Measurements from ENCODE around the gene THSD7B. TPM values are rescaled to one million over a fixed set of nuclear protein-coding genes. Genes with fewer than 3 reads are reported as not detected.

THSD7B gene
- total RNA-seq, 4 donors from 2014 or later: 0.27 TPM; not detected in 3

- no peak for DNase-seq
- Histone ChIP-seq H3K36me3 (no peaks in the 10 kb centered on the region), H3K27me3 (no peaks in the 10 kb centered on the region), H3K4me3 (no peak overlapping the region), H3K9me3 (no peaks in the 10 kb centered on the region), H3K4me1 (no peaks in the 10 kb centered on the region), H3K27ac (no peak overlapping the region)
- no peak for TF ChIP-seq POLR2AphosphoS5 (IDR thresholded peaks at IDR 0.05)
- TF ChIP-seq POLR2A (IDR thresholded peaks at IDR 0.05): no peak
- no peak for TF ChIP-seq EP300 (IDR thresholded peaks at IDR 0.05; ENCODE audit: low read depth)
- TF ChIP-seq CTCF (IDR thresholded peaks at IDR 0.05): no peak
- intact Hi-C loops (cut with DNase I; ENCODE audit: low total_unique reads) (no loop called here), in situ Hi-C loops (cut with MboI; ENCODE audit: low pct_ligation_motif_present in 1 of 4, low pct_unique_long_range_greater_than_20kb in 1 of 4, low sequenced_read_pairs in 3 of 4) (no loop called here)
- 35 to 36% methylated on average over 3 of the region's 3 CpGs for WGBS, 2 donors (ENCODE audit: low coverage in 1 of 2)
Observed at GRCh38 chr2:137348301-137348700, 583.0 kb downstream of the THSD7B start.

GRCh38 chr2:137357634-137358033 is 592.3 kb downstream of the THSD7B start:
- no peak for DNase-seq
- intact Hi-C loops (cut with DNase I; ENCODE audit: low total_unique reads) (no loop called here), in situ Hi-C loops (cut with MboI; ENCODE audit: low pct_ligation_motif_present in 1 of 4, low pct_unique_long_range_greater_than_20kb in 1 of 4, low sequenced_read_pairs in 3 of 4) (no loop called here)
- Histone ChIP-seq H3K4me1 (no peaks in the 10 kb centered on the region), H3K36me3 (no peaks in the 10 kb centered on the region), H3K4me3 (no peak overlapping the region), H3K9me3 (no peaks in the 10 kb centered on the region), H3K27ac (no peak overlapping the region), H3K27me3 (no peaks in the 10 kb centered on the region)
- TF ChIP-seq EP300 (IDR thresholded peaks at IDR 0.05; ENCODE audit: low read depth) (no peak), POLR2AphosphoS5 (IDR thresholded peaks at IDR 0.05) (no peak)

GRCh38 chr2:137367361-137367760 is 602.0 kb downstream of the THSD7B start:
- in situ Hi-C loops (cut with MboI; ENCODE audit: low pct_ligation_motif_present in 1 of 4, low pct_unique_long_range_greater_than_20kb in 1 of 4, low sequenced_read_pairs in 3 of 4) (no loop called here), intact Hi-C loops (cut with DNase I; ENCODE audit: low total_unique reads) (no loop called here)
- Histone ChIP-seq H3K36me3 (no peaks in the 10 kb centered on the region), H3K27ac (no peak overlapping the region), H3K4me1 (no peaks in the 10 kb centered on the region), H3K4me3 (no peak overlapping the region), H3K9me3 (no peaks in the 10 kb centered on the region), H3K27me3 (no peaks in the 10 kb centered on the region)
- WGBS, 2 donors (ENCODE audit: low coverage in 1 of 2): 24 to 63% methylated on average over 1 of the region's 1 CpG
- no peak for DNase-seq
- TF ChIP-seq POLR2A (IDR thresholded peaks at IDR 0.05): no peak
- TF ChIP-seq POLR2AphosphoS5 (IDR thresholded peaks at IDR 0.05): no peak
- TF ChIP-seq CTCF (IDR thresholded peaks at IDR 0.05): no peak
- no peak for TF ChIP-seq EP300 (IDR thresholded peaks at IDR 0.05; ENCODE audit: low read depth)

GRCh38 chr2:137369106-137369505 is 603.8 kb downstream of the THSD7B start:
- Histone ChIP-seq H3K36me3 (no peaks in the 10 kb centered on the region), H3K4me3 (no peak overlapping the region), H3K4me1 (no peaks in the 10 kb centered on the region), H3K9me3 (no peaks in the 10 kb centered on the region), H3K27me3 (no peaks in the 10 kb centered on the region), H3K27ac (no peak overlapping the region)
- intact Hi-C loops (cut with DNase I; ENCODE audit: low total_unique reads): no loop called here
- TF ChIP-seq POLR2A (IDR thresholded peaks at IDR 0.05): no peak
- TF ChIP-seq CTCF (IDR thresholded peaks at IDR 0.05): no peak
- TF ChIP-seq POLR2AphosphoS5 (IDR thresholded peaks at IDR 0.05): no peak
- TF ChIP-seq EP300 (IDR thresholded peaks at IDR 0.05; ENCODE audit: low read depth): no peak
- no peak for DNase-seq
- WGBS, 2 donors (ENCODE audit: low coverage in 1 of 2): 34 to 74% methylated on average over 2 of the region's 2 CpGs
- in situ Hi-C loops (cut with MboI; ENCODE audit: low pct_ligation_motif_present in 1 of 4, low pct_unique_long_range_greater_than_20kb in 1 of 4, low sequenced_read_pairs in 3 of 4): no loop called here

- no peaks in the 10 kb centered on the region for H3K4me1 ChIP-seq
- H3K36me3 ChIP-seq: no peaks in the 10 kb centered on the region
- DNase-seq: no peak
- in situ Hi-C loops (cut with MboI; ENCODE audit: low pct_ligation_motif_present in 1 of 4, low pct_unique_long_range_greater_than_20kb in 1 of 4, low sequenced_read_pairs in 3 of 4) (no loop called here), intact Hi-C loops (cut with DNase I; ENCODE audit: low total_unique reads) (no loop called here)
- H3K9me3 ChIP-seq: no peaks in the 10 kb centered on the region
- no peaks in the 10 kb centered on the region for H3K27me3 ChIP-seq
- no peak overlapping the region for H3K4me3 ChIP-seq
- no peak overlapping the region for H3K27ac ChIP-seq
- WGBS, 2 donors (ENCODE audit: low coverage in 1 of 2): 80 to 100% methylated on average over 3 of the region's 3 CpGs
- TF ChIP-seq CTCF (IDR thresholded peaks at IDR 0.05) (no peak), POLR2A (IDR thresholded peaks at IDR 0.05) (no peak), POLR2AphosphoS5 (IDR thresholded peaks at IDR 0.05) (no peak), EP300 (IDR thresholded peaks at IDR 0.05; ENCODE audit: low read depth) (no peak)
Observed at GRCh38 chr2:137379186-137379585, 613.8 kb downstream of the THSD7B start.
